Measurements from ENCODE around the gene FGGY.

- TF ChIP-seq CTCF (IDR thresholded peaks at IDR 0.05) (no peak), EZH2 (IDR thresholded peaks at IDR 0.05; ENCODE audit: borderline replicate concordance, insufficient read depth, low read depth, low read length, poor library complexity, severe bottlenecking) (no peak)
Observed at GRCh38 chr1:59545830-59546229, 248.9 kb downstream of the FGGY start.
